IPS DF 6.9 (cell line): ENCODE results near the gene PRKACA.
A peak's percentile ranks its signal among the peaks of the same experiment; 100 is the strongest.

Experiments used
- DNase-seq: peaks from one replicate; pipeline ENCODE4 v3.0.0-alpha.2; 2013; ENCODE audit warnings: low read depth, low spot score
- H3K27ac ChIP-seq: one replicate; pipeline ENCODE4 v1.5.1; 2013; ENCODE audit warnings: low read length, control low read depth
- H3K27me3 ChIP-seq: 2 replicates; pipeline ENCODE4 v1.6.1; 2013; ENCODE audit warnings: mild to moderate bottlenecking, low read length; ENCODE audit not compliant: control insufficient read depth, insufficient read depth
- H3K36me3 ChIP-seq: 2 replicates; pipeline ENCODE4 v1.6.1; 2013; ENCODE audit warnings: low read length; ENCODE audit not compliant: control insufficient read depth, insufficient read depth
- H3K4me1 ChIP-seq: 2 replicates; pipeline ENCODE4 v1.6.1; 2013; ENCODE audit warnings: low read length; ENCODE audit not compliant: control insufficient read depth, insufficient read depth
- H3K4me3 ChIP-seq: 2 replicates; pipeline ENCODE4 v1.5.1; 2013; ENCODE audit warnings: mild to moderate bottlenecking, low read length
- H3K9me3 ChIP-seq: 2 replicates; pipeline ENCODE4 v1.6.1; 2013; ENCODE audit warnings: low read length, inconsistent platforms; ENCODE audit not compliant: control insufficient read depth, insufficient read depth
- WGBS: extraction: QIAGEN DNeasy Blood & Tissue Kit; methylation state at CpG from one replicate; pipeline ENCODE4 v1.1.7; 2013; ENCODE audit warnings: mixed read lengths, missing lambda C conversion rate; ENCODE audit not compliant: insufficient read length, insufficient coverage; 5-methylcytosine and 5-hydroxymethylcytosine counted together

PRKACA gene

DNA sequence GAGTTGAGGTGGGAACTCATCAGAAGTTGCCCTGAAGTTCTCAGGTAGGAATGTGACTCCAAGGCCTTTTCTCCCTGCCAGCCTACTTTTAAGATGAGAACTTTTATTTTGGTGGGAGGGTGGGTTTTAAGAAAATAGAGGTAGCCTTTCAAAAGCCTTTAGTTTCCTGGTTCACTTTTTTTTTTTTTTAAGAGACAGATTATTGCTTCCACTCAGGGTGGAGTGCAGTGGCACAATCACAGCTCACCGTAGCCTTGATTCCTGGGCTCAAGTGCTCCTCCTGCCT, 34.9 kb downstream of the PRKACA start:
- peaks cover 2% of the 10 kb centered on the region; the same call in 1 of the 2 replicates for H3K4me1 ChIP-seq
- DNase-seq, result no peak
- H3K27me3 ChIP-seq, result no peaks in the 10 kb centered on the region
- H3K9me3 ChIP-seq, result no peaks in the 10 kb centered on the region
- H3K27ac ChIP-seq, result no peak overlapping the region
- H3K36me3 ChIP-seq, result no peaks in the 10 kb centered on the region
- no peak overlapping the region for H3K4me3 ChIP-seq
- no CpG with 5 or more reads among the region's 1 CpG for WGBS

DNA sequence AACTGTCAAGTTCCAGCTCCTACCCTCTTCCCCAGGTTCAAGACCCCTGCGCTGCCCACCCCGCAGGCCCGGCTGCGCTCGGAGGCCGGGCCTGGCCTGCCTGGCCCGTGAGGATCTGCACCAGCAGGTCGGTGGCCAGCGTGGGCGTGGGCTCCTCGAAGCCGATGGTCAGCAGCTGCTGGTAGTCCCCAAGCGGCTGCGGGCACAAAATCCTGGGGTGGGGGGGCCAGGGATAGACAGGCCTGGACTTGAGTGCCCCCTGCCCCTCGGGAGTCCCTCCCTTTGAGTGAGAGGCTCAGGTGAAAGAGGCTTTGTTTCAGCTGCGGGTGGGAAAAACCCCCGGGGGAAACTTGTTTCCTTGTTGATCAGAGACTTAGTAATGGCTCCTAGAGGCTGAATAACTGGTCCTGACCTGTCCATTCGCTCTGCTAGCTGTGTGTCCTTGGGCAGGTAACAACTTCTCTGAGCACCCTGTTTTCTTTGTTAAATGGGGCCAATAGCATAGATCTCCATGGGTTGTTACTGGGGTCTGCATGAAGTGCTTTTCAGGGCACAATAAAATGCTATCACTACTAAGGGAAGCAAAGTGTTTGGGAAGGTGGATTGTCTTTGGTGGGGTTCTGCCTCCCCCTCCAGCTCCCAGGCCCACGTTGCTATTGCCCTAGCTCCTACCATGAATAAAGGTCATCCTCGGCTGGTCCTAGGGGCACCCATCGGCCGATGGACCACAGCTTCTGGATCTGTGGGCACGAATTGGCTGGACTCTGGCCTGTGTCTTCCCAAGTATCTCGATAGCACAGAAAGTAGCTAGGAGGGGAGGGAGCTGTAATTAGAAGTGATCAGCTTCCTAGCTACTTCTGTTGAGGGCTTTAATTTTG, 35.5 kb downstream of the PRKACA start:
- H3K27ac ChIP-seq, result no peak overlapping the region
- H3K36me3 ChIP-seq, result no peaks in the 10 kb centered on the region
- H3K27me3 ChIP-seq, result no peaks in the 10 kb centered on the region
- DNase-seq, result no peak
- H3K4me3 ChIP-seq, result peak overlapping the region; percentile 93; the same call in 1 of the 2 replicates
- no CpG with 5 or more reads among the region's 24 CpGs for WGBS
- H3K4me1 ChIP-seq, result peaks cover 2% of the 10 kb centered on the region; the same call in 1 of the 2 replicates
- H3K9me3 ChIP-seq, result no peaks in the 10 kb centered on the region

DNA sequence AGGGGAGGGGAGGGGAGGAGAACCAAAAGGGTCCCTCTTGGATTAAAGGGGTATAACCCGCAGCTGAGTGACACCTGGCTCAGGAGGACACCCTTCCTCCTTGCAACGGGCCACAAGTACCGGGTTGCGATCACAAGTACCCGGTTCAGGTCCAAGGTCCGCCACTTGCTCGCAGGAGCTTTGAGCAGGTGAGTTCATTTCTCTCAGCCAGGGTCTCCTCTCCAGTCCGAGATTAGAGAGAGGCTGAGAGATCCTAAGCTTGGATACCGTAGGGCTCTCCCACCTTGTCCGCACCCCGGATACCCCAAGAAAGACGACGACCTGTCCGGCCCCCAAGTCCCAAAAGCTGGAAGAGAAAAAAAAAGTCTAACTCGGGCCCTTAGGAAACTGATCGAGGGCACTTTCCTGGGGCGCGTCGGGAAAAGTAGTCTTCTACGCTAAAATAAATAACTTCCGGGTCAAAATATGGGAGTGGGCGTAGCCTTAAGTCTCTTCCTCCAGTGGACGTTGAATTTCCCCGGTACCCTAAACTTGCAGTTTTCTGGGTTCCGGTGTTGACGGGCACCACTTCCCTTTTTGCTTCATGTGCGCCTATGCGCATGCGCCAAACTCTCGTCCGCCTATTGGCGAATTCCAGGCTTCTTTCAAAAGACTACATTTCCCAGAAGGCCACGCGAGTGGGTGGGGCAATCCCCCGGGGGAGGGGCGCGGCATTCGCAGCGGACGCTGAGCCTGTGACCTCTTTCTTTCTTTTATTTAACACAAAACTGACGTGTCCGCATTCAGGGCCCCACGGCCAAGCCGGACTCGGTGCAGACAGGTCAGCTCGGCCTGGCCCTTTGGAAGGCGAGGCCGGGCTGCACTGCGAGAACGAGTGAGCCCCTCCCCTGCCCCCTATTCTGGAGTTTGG, 36.4 kb downstream of the PRKACA start:
- H3K4me1 ChIP-seq, result peaks cover 2% of the 10 kb centered on the region; the same call in 1 of the 2 replicates
- no peaks in the 10 kb centered on the region for H3K27me3 ChIP-seq
- no CpG with 5 or more reads among the region's 50 CpGs for WGBS
- peak; percentile 98 for DNase-seq
- no peaks in the 10 kb centered on the region for H3K9me3 ChIP-seq
- H3K27ac ChIP-seq, result no peak overlapping the region
- H3K4me3 ChIP-seq, result peak overlapping the region; percentile 93
- H3K36me3 ChIP-seq, result no peaks in the 10 kb centered on the region

DNA sequence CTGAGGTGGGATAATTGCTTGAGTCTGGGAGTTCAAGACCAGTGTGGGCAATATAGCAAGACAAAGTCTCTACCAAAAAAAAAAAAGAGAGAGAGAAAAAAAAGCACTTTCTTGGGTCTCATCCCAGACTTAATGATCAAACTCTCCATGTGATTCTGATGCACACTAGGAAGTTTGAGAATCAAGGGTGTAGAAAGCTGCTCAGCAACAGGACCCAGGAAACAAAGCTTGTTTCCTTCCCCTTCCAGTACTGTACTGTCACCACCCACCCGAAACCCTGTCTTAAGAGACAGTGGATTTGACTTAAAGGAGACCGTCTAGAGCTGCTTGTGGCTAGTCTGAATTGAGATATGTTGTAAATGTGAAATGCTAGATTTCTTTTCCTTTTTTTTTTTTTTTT, 39.2 kb downstream of the PRKACA start:
- no CpG with 5 or more reads among the region's 2 CpGs for WGBS
- no peaks in the 10 kb centered on the region for H3K9me3 ChIP-seq
- DNase-seq, result no peak
- H3K27ac ChIP-seq, result no peak overlapping the region
- no peaks in the 10 kb centered on the region for H3K36me3 ChIP-seq
- H3K27me3 ChIP-seq, result peaks cover 13% of the 10 kb centered on the region; the same call in 1 of the 2 replicates
- H3K4me3 ChIP-seq, result no peak overlapping the region
- peaks cover 3% of the 10 kb centered on the region; the same call in 1 of the 2 replicates for H3K4me1 ChIP-seq

DNA sequence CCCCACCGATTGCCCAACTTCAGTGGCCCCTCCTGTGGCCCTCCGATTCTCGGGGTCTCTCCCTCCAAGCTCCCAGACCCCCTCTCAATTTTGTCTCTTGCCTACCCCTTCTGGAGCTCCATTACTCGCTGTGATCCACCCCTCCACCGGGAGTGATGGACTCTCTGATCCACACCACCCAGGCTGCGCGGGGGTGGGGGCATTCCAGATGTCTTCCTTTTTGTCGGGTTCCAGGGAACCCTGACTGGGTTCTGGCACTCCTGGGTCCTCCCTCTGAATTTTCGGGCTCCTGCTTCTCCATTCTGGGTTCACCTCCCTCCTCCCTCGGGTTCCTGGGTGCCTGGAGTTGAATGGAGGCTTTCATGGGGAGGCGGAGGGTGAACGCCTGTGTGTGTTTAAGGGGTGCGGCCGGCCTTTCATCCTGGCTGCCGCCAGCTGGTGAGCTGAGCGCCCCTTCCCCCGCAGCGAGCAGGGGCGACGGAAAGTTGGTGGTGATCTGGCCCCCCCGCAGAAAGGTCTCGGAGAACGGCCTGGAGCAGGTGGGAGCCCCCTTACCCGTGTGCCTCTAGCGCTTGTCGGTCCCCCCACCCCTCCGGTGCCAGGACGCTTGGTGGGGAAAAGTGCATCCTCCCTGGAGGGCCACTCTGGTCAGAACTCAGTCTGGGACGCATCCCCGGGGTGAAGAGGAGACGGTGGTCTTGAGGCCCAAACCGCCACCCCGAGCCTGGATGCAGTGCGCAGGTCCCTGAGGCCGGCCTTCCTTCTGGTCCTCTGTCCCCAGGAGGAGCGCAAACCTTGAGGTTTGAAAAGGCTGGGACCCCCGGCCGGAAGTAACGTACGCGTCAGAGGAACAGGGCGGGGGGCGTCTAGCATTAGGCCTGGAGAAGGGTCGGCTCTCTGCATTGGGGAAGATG, 43.4 kb downstream of the PRKACA start:
- Histone ChIP-seq H3K36me3 (no peaks in the 10 kb centered on the region; the same call in 1 of the 2 replicates), H3K4me3 (peak overlapping the region; percentile 63; the same call in 1 of the 2 replicates), H3K27ac (no peak overlapping the region), H3K27me3 (peaks cover 17% of the 10 kb centered on the region; the same call in 1 of the 2 replicates), H3K9me3 (no peaks in the 10 kb centered on the region), H3K4me1 (peaks cover 4% of the 10 kb centered on the region; the same call in 1 of the 2 replicates)
- WGBS, result no CpG with 5 or more reads among the region's 44 CpGs
- DNase-seq, result no peak

DNA sequence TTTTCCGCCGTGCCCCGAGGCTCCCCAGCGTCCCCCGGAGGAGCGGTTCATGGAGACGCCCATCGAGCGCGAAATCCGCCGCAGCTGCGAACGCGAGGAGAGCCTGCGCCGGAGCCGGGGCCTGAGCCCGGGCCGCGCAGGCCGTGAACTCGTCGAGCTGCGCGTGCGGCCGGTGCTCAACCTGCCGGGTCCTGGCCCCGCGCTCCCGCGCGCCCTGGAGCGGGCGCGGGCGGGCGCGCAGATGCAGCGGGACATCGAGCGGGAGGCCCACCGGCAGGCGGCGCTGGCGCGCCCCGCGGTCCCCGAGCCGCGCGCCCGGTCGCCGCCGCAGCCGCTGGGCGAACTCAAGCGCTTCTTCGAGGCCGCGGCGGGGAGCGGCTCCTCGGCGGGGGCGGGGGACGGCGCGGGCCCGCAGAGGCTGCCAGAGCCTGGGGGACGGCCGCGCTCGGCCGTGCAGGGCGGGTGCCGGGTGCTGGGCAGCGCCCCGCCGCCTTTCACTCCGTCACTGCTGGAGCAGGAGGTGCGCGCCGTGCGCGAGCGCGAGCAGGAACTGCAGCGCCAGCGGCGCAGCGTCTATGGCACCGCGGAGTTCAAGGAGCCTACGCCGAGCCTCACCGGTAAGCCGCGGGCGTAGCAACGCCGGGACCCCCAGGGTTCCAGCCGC, 44.2 kb downstream of the PRKACA start:
- DNase-seq, result no peak
- Histone ChIP-seq H3K27ac (no peak overlapping the region), H3K4me1 (peaks cover 4% of the 10 kb centered on the region; the same call in 1 of the 2 replicates), H3K9me3 (no peaks in the 10 kb centered on the region), H3K36me3 (no peaks in the 10 kb centered on the region; the same call in 1 of the 2 replicates), H3K27me3 (peaks cover 17% of the 10 kb centered on the region; the same call in 1 of the 2 replicates), H3K4me3 (peak overlapping the region; percentile 63; the same call in 1 of the 2 replicates)
- WGBS, result no CpG with 5 or more reads among the region's 106 CpGs

DNA sequence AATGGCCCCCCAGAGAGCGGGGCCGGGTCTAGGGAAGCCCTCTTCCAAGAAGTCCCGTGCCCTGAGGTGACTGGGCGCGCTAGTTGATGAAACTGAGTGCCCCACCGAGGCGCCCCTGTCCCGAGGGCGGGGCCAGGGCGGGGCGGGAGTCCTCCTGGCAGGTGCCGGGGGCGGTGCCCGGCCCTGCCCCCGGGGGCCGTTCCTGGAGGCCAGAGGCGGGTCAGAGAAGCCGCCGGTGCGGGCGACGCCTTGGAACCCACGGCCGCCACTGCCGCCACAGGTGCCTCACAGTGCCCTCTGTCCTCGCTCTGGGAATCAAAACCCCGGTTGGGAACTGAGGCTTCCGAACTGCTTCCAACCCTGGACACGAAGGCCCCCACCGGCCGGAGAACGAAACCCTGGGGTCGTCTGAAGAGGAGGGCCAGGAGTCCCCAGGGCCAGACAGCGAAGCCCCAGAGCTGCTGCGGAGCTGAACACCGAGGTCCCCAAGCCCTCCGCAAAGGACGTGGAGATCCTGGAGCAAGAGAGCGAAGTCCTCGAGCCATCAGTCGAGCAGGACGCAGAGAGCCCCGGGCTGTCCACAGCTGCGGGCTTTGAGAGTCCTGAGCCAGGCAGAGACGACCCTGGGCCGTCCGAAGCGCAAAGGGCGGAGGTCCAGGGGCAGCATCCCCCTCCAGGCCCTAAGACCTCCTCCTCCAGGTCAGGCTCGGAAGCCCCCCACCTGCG, 44.9 kb downstream of the PRKACA start, which contains the start of gene MISP3:
MISP3 (plus strand) TSS at position 252 of the 726 bp plus-strand sequence. CDS start 524 bp downstream, outside the sequence.
- WGBS, result no CpG with 5 or more reads among the region's 51 CpGs
- Histone ChIP-seq H3K4me3 (peak within 1 kb of the TSS; percentile 63; the same call in 1 of the 2 replicates), H3K36me3 (no peaks in the 10 kb centered on the region; the same call in 1 of the 2 replicates), H3K27ac (no peak within 1 kb of the TSS), H3K4me1 (peaks cover 4% of the 10 kb centered on the region; the same call in 1 of the 2 replicates), H3K27me3 (peaks cover 17% of the 10 kb centered on the region; the same call in 1 of the 2 replicates), H3K9me3 (no peaks in the 10 kb centered on the region)
- no peak for DNase-seq

DNA sequence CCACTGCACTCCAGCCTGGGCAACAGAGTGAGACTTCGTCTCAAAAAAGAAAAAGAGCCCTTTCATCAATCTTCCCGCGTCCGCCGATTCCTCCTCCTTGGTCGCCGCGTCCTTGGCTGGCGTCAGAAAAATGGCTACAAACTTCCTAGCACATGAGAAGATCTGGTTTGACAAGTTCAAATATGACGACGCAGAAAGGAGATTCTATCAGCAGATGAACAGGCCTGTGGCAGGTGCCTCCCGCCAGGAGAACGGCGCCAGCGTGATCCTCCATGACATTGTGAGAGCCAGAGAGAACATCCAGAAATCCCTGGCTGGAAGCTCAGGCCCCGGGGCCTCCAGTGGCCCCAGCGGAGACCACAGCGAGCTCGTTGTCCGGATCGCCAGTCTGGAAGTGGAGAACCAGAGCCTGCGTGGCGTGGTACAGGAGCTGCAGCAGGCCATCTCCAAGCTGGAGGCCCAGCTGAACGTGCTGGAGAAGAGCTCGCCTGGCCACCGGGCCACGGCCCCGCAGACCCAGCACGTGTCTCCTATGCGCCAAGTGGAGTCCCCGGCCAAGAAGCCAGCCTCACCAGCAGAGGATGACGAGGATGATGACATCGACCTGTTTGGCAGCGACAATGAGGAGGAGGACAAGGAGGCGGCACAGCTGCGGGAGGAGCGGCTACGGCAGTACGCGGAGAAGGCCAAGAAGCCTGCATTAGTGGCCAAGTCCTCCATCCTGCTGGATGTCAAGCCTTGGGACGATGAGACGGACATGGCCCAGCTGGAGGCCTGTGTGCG, 47.1 kb downstream of the PRKACA start:
- no peaks in the 10 kb centered on the region for H3K9me3 ChIP-seq
- WGBS, result no CpG with 5 or more reads among the region's 43 CpGs
- H3K4me3 ChIP-seq, result no peak overlapping the region
- DNase-seq, result no peak
- H3K27ac ChIP-seq, result no peak overlapping the region
- no peaks in the 10 kb centered on the region; the same call in 1 of the 2 replicates for H3K36me3 ChIP-seq
- H3K27me3 ChIP-seq, result peaks cover 17% of the 10 kb centered on the region; the same call in 1 of the 2 replicates
- H3K4me1 ChIP-seq, result peaks cover 4% of the 10 kb centered on the region; the same call in 1 of the 2 replicates
